SH-SY5Y (cell line): ENCODE measurements around the gene RREB1.

Source experiments
- GATA2 ChIP-seq: IDR thresholded peaks from 2 replicates; pipeline ENCODE4 v1.6.1; 2011; ENCODE audit warnings: mild to moderate bottlenecking, low read depth, low read length
- GATA3 ChIP-seq: IDR thresholded peaks from 2 replicates; pipeline ENCODE4 v1.6.1; 2011; ENCODE audit warnings: low read depth, mild to moderate bottlenecking, low read length, moderate library complexity

DNA sequence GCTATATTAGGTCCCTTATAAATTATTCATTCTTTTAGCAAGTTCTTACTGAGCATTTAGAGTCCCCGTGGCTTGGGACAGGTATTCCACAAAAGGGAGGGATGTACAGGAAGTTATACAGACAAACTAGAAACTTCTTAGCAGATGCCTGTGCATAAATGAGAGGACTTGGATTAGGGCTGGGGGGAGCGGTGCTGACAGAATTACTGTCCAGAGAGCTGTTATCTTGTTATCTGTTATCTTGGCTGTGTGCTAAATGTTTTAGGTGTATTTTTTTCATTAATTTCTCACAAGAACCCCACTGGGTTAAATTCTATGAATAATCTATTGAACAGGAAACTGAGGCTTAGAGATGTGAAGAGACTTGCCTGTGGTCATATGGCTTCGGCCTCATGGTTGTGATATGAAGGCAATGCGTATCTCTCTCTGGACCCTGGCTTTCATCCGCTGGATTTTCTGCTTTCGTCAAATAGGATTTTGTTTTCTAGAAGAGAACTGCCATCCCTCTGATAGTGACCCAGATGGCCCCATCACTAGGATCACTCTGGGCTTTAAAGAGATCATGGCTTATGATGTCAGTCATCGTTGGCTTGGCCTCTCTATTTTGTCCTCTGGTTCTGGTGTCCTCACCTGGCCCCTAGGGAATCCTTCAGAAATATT is 32.3 kb upstream of the RREB1 start:
- TF ChIP-seq GATA2: no peak
- TF ChIP-seq GATA3: no peak
